GM18909 (cell line): ENCODE data around the gene ABHD16B.
A peak's percentile ranks its signal among the peaks of the same experiment; 100 is the strongest.
"Not testable (repeated sequence)": the region's sequence is repeated elsewhere in the genome, so short reads cannot be mapped to it uniquely, and the experiment has no call there.

ENCODE experiments used
- ATAC-seq: cut with Tn5 transposase; IDR thresholded peaks from one replicate; pipeline ENCODE4 v1.9.1; 2021; ENCODE audit warnings: mild to moderate bottlenecking; ENCODE audit not compliant: unreplicated experiment, poor library complexity

The ABHD16B gene

GRCh38 chr20:63854069-63854765, 7.1 kb upstream of the ABHD16B start:
- ATAC-seq: no peak

DNA sequence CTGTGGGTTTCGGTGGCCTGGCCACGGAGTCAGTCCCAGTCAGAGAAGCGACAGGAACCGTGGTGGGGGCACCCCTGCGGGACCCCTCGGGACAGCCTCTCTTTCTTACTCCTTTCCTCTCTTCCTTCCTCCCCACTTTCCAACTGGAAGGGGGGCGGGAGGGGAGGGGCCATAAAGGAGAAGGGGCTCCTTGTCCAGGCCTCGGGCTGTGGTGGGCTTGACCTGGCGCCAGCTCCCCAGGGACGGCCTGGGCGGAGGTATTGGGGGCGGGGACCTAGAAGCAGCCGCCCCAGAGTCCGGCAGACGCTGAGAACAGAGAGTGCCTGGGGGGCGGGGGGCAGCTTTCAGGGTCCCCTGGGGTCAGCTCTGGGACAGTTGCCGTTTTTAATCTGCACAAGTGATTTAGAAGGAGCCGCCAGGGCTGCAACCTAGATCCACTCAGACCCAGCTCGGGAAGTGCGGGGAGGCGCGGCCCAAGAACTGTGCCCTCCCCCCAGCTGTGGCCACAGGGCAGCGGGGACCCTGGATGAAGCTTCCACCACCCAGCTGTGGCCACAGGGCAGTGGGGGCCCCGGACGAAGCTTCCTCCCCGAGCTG, 6.4 kb upstream of the ABHD16B start:
- no peak for ATAC-seq

- ATAC-seq: no peak
Observed at GRCh38 chr20:63855363-63856097, 5.8 kb upstream of the ABHD16B start.

DNA sequence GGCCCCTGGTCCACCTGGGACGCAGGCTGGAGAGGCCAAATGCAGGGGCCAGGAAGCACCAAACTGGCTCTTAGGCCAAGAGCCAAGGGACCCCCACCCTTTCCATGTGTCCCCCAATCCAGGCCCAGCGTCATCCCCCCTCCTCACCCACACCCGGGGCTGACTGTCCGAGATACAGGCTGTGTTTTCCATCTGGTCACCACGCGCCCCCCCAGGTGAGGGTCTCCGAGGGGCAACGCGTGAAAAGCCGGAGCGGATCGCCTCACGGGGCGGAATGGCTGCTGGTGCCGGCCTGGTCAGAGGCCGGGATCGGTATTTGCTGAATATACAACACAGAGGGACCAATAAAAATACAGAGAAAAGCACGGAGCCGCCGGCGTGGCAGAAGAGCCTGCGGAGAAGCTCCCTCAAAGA, 5.2 kb upstream of the ABHD16B start:
- no peak for ATAC-seq

DNA sequence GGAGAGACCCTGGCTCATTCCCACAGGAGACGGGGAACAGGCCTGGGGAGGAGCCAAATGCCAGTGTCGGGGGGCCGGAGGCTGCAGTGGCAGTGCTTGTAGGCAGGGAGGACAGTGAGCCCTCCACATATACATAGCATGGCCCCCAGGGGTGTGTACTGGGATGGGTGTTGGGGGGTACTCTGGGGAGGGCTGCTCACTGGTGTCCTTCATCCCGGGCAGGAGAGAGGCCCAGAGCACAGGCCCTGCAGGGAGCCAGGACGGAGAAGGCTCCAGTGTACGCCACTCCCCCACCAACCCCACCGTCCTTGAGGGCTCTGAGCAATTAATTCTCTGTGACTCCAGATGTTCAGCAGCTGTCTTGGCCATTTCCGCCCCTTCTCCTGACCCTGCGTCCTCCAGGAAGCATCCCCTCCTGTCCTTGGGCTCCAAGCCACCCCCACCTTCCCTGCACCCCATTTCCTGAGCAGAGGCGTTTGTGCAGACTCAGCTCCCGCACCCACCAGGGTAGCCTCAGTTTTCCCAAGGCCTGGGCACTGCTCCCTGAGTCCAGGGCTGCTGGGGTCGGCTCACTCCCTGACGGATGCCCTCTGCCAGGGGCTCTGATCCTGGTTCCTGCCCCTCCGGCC, 3.4 kb upstream of the ABHD16B start:
- no peak for ATAC-seq

- no peak for ATAC-seq
Observed at GRCh38 chr20:63858393-63859165, 2.7 kb upstream of the ABHD16B start.

DNA sequence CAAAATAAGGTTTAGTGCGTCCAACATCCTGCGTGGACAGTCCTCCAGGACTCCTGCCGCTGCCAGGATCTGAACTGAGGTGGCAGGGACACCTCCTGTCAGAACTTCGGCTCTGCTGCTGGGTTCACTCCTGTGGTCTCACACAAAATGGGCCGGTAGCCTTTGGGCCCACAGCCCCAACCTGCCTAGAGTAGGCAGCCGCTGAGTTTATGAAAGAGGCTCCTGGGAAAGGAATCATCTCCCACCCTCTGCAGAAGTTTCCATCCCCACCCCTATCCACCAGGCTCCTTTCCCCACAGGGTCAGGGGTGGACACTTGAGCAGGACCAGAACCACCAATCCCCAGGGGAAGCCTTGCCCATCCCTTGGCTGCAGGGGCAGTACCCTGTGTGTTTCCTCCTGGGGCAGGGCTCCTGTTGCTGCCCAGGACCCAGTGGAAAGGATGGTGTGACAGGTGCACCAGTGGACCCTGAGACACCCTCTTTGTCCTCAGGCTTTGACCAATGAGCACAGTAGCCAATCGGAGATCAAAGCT, 2.1 kb upstream of the ABHD16B start:
- ATAC-seq: no peak

- no peak for ATAC-seq
Observed at GRCh38 chr20:63860325-63861051, 810 bp upstream of the ABHD16B start.

GRCh38 chr20:63861981-63862901, 943 bp downstream of the ABHD16B start:
- no peak for ATAC-seq

DNA sequence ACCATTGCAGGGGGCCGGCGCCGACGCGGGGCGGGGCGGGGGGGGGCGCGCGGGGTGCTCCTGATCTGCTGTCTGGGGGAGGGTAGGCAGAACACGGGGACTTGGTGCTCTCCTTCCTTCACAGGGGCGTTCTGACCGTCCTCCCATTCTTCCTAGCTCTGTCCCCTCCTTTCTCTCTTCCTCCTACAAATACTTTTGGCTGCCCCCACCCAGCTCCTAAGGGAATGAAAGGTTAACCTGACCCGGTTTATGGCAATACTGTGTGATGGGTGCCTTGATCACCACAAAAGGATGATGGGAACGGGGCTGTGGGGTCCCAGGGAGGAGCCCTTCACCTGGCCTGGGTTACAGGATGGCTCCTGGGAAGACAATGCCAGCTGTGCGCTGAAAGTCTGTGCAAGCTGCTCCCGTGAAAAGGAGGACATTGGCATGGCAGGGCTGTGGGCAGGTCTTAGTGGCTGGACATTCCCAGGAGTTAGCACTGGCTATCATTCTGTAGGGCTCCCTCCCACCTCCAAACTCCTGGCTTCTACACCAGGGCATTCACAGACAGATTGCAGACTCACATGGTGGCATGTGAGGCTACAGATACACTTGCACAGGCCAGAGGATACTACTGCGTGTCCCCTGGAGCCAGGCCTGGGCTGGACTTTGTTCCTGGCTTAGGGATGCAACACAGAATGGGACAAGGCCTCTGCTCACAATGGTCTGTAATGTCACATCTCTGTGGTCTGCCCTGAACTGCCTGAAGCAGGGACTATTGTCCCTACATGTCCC, 1.9 kb downstream of the ABHD16B start:
- no peak for ATAC-seq

- ATAC-seq: peak; percentile 63
Observed at GRCh38 chr20:63863798-63864544, 2.7 kb downstream of the ABHD16B start.

- peak; percentile 2 for ATAC-seq
Observed at GRCh38 chr20:63864545-63864977, 3.3 kb downstream of the ABHD16B start.

DNA sequence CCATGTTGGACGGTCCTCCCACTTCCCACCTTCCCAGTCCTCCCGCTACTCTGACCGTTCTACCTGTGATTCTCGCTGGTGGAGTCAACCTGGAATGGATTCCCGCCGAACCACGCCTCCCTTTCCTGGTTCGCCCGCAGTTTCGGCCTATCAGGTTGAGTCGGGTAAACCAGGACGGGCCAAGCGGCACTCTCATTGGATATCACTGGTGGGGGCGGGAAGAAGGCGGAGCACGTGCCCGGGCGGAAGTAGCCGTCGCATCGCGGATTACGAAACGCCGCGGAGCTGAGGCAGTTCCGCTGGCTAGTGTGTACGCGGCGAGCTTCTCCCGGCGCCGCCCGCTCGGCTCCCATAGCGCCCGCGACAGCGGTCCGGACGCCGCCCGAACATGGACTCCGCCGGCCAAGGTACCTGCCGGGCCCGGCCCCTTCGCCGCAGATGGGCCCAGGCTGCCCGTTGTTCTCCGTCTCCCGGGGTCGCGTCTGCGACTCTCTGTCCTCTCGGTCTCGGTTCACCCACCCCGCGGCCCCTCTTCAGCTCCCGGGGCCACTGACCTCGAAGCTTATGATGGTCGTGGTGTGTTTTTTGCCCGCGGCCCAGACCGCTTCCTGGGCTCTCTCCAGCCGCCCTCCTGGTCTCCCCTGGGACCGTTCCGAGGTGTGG, 3.8 kb downstream of the ABHD16B start, which contains the start of gene TPD52L2:
Gene TPD52L2 (plus strand): TSS at position 293 of the 663 bp plus-strand sequence. CDS start 96 bp downstream, at position 389.
- peak; percentile 74 for ATAC-seq

DNA sequence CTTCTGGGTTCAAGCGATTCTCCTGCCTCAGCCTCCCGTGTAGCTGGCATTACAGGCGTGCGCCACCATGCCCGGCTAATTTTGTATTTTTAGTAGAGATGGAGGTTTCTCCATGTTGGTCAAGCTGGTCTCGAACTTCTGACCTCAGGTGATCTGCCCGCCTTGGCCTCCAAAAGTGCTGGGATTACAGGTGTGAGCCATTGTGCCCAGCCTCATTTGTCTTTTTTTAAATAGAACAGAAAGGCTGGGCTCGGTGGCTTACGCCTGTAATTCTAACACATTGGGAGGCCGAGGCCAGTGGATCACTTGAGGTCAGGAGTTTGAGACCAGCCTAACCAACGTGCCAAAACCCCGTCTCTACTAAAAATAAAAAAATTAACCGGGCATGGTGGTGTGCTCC, 5.7 kb downstream of the ABHD16B start:
- not testable (repeated sequence) for ATAC-seq

DNA sequence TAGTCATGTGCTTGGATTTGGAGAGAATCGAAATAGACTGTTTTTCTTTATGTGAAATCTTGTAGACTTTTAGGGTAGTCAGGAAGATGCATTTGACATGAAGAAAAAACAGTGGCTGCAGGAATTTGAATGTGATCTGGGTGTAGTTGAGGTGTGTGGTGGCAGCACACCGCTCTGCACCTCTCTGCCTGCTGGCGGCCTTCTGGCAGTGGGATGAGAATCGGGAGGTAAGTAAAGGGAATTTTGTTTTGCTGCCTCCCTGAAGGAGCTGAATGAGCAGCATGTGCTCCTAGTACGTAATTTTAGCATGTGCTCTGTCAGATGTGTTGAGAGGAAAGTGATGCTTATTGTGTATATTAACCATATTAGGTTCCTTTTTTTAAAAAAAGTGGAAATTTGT, 7.0 kb downstream of the ABHD16B start:
- no peak for ATAC-seq

DNA sequence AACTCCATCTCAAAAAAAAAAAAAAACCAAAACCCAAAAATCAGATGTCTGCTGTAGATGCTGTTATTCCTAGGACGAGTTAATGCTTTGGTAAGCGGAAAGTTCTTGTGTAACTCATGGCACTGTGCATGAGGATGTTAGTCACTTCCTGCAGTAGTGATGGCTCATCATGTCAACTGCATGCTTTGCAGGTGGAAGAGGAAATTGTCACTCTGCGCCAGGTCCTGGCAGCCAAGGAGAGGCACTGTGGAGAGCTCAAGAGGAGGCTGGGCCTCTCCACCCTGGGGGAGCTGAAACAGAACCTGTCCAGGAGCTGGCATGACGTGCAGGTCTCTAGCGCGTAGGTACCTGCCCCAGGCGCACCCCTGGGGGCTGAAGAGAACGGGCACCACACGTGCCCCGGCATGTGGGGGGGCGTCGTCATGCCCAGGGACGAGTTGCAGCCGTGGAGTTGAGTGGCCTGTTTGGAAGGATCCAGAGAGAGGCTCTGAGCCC, 12.2 kb downstream of the ABHD16B start:
- ATAC-seq: no peak
